Neural crest cell (in vitro differentiated cells): ENCODE measurements around the gene SDS. TPM values are rescaled to one million over a fixed set of nuclear protein-coding genes. Genes with fewer than 3 reads are reported as not detected.
A peak's percentile ranks its signal among the peaks of the same experiment; 100 is the strongest.

Source experiments
- DNase-seq: peaks from one replicate; pipeline ENCODE4 v3.0.0; 2021; ENCODE audit warnings: low read depth, mixed read lengths, low spot score
- H3K27ac Mint-ChIP-seq: one replicate; pipeline ENCODE4 v1.8.0; 2021; ENCODE audit warnings: mild to moderate bottlenecking, mixed read lengths; ENCODE audit not compliant: unreplicated experiment
- H3K27me3 Mint-ChIP-seq: 2 replicates; pipeline ENCODE4 v1.8.0; 2021; ENCODE audit warnings: low read depth, mild to moderate bottlenecking, mixed read lengths
- H3K36me3 Mint-ChIP-seq: 2 replicates; pipeline ENCODE4 v1.8.0; 2021; ENCODE audit warnings: low read depth, mild to moderate bottlenecking, mixed read lengths
- H3K4me1 Mint-ChIP-seq: 2 replicates; pipeline ENCODE4 v1.8.0; 2021; ENCODE audit warnings: mixed read lengths
- H3K4me3 Mint-ChIP-seq: one replicate; pipeline ENCODE4 v1.8.0; 2021; ENCODE audit warnings: mild to moderate bottlenecking, mixed read lengths
- H3K9me3 Mint-ChIP-seq: 2 replicates; pipeline ENCODE4 v1.8.0; 2021; ENCODE audit warnings: mixed read lengths
- total RNA-seq: library from RNA; stranded (reverse); gene quantifications from 2 replicates; pipeline ENCODE4 v1.2.1, GENCODE V29; 2021
- TF ChIP-seq, protein P1 (sequence below): fragments of 200-600 bp; sonication (generic); conservative IDR thresholded peaks from 2 replicates; pipeline ENCODE4 v1.5.0; 2021; ENCODE audit warnings: antibody characterized with exemption, mild to moderate bottlenecking

SDS gene
- total RNA-seq, 1 donor from 2014 or later, result not detected

DNA sequence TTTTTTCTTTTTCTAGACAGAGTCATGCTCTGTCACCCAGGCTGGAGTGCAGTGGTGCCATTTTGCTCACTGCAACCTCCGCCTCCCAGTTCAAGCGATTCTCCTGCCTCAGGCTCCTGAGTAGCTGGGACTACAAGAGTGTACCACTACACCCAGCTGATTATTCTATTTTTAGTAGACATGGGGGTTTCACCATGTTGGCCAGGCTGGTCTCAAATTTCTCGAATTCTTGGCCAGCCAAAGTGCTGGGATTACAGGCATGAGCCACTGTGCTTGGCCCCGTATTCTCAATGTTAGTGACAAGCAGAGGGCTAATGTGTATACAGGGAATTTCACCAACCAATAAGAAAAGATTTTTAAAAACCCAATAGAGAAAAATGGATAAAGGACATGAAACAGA is 36.9 kb downstream of the SDS start:
- no peak overlapping the region for H3K27ac Mint-ChIP-seq
- H3K36me3 Mint-ChIP-seq, result no peaks in the 10 kb centered on the region
- TF ChIP-seq, protein P1, sequence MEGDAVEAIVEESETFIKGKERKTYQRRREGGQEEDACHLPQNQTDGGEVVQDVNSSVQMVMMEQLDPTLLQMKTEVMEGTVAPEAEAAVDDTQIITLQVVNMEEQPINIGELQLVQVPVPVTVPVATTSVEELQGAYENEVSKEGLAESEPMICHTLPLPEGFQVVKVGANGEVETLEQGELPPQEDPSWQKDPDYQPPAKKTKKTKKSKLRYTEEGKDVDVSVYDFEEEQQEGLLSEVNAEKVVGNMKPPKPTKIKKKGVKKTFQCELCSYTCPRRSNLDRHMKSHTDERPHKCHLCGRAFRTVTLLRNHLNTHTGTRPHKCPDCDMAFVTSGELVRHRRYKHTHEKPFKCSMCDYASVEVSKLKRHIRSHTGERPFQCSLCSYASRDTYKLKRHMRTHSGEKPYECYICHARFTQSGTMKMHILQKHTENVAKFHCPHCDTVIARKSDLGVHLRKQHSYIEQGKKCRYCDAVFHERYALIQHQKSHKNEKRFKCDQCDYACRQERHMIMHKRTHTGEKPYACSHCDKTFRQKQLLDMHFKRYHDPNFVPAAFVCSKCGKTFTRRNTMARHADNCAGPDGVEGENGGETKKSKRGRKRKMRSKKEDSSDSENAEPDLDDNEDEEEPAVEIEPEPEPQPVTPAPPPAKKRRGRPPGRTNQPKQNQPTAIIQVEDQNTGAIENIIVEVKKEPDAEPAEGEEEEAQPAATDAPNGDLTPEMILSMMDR, result no peak
- H3K9me3 Mint-ChIP-seq, result no peaks in the 10 kb centered on the region
- no peaks in the 10 kb centered on the region for H3K4me1 Mint-ChIP-seq
- no peak overlapping the region for H3K4me3 Mint-ChIP-seq
- no peak for DNase-seq
- H3K27me3 Mint-ChIP-seq, result no peaks in the 10 kb centered on the region

DNA sequence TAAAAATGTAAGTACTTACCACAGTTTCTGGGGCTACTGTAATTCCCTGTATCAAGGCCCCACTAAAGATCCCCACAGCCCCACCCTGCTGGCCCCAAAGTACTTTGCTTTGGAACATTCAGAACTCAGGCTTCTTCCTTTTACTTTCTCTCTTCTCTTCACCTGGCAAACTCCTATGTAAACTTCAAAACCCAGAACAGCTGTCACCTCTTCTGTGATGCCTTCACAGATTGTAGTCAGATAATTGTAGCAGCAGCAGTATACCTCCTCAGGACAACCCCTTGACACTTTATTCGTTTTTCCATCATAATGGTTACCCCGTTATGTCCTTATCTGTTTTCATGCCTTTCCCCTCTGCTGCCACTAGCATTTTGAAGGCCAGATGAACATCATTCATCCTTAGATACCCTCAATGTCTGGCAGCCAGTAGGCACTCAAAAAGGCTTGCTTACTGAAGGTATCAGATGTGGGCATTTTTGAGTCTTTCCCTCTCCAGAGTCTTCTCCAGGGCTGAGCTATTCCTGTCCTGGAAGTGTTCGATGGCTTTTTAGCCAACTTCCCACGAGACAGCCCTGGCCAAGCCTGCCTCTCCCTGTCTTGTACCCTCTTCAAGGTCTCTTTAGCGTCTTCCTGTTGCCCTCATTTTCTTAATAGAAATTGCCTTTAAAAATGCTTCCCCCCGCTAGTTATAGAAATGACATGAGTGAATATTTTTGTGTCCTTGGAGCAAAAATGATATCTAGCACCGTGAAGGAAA is 37.9 kb downstream of the SDS start:
- Mint-ChIP-seq H3K36me3 (no peaks in the 10 kb centered on the region), H3K27ac (peak overlapping the region; percentile 7)

DNA sequence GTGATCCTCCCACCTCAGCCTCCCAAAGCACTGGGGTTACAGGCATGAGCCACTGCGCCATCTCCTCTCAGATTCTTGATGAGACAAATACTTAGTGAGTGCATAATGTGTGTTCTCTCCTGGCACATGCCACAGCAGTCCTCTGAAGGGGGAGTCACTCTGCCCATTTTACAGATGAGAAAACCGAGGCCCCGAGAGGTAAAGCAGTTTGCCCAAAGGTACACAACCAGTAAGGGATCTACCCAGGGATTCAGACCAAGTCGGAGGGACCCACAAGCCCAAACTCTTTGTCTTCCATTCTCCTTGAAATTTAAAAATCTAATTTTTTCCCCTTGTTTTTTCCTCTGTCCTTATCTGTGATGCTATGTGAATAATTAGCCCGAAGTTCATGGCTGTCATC is 39.0 kb downstream of the SDS start:
- no peak for DNase-seq
- TF ChIP-seq, protein P1, result no peak
- peaks cover 6% of the 10 kb centered on the region for H3K4me1 Mint-ChIP-seq
- H3K36me3 Mint-ChIP-seq, result no peaks in the 10 kb centered on the region
- no peak overlapping the region for H3K27ac Mint-ChIP-seq
- no peaks in the 10 kb centered on the region for H3K27me3 Mint-ChIP-seq
- H3K4me3 Mint-ChIP-seq, result no peak overlapping the region
- H3K9me3 Mint-ChIP-seq, result no peaks in the 10 kb centered on the region

More for the DNA sequence above, 37.9 kb downstream of the SDS start:
- Mint-ChIP-seq H3K4me1 (no peaks in the 10 kb centered on the region), H3K9me3 (no peaks in the 10 kb centered on the region), H3K4me3 (no peak overlapping the region), H3K27me3 (no peaks in the 10 kb centered on the region)
- TF ChIP-seq, protein P1, result no peak
- DNase-seq, result no peak

DNA sequence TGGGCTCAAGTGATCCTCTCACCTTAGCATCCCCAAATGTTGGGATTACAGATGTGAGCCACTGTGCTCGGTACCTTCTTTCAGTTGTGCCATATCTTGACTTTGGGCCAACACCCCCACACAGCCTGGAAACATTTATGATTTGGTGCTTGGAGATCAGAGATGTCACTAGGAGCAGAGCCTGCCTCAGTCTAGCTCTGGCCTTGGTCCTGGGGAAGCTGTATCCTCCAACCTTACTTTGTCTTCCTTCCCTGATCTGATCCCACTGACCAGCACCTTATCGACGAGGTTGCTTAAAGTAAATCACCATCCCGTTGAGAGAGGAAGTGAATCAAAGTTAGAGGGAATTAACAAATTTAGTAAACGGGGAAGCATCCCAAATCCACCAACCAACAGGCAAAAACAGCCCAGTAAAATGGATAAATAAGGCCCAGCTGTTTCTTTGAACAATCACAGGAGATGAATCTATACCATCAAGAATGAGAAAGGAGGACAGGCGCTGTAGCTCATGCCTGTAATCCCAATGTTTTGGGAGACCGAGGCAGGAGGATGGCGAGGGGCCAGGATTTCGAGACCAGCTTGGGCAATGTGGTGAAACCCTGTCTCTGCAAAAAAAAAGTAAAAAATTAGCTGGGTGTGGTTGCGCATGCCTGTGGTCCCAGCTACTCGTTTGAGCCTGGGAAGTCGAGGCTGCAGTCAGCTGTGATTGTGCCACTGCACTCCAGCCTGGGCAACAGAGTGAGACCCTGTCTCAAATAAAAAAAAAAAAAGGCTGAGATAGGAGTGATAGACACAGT is 41.9 kb downstream of the SDS start:
- Mint-ChIP-seq H3K27me3 (no peaks in the 10 kb centered on the region), H3K36me3 (no peaks in the 10 kb centered on the region), H3K4me1 (peaks cover 14% of the 10 kb centered on the region), H3K27ac (no peak overlapping the region), H3K4me3 (peak overlapping the region; percentile 5), H3K9me3 (no peaks in the 10 kb centered on the region)
- TF ChIP-seq, protein P1, result no peak
- no peak for DNase-seq

DNA sequence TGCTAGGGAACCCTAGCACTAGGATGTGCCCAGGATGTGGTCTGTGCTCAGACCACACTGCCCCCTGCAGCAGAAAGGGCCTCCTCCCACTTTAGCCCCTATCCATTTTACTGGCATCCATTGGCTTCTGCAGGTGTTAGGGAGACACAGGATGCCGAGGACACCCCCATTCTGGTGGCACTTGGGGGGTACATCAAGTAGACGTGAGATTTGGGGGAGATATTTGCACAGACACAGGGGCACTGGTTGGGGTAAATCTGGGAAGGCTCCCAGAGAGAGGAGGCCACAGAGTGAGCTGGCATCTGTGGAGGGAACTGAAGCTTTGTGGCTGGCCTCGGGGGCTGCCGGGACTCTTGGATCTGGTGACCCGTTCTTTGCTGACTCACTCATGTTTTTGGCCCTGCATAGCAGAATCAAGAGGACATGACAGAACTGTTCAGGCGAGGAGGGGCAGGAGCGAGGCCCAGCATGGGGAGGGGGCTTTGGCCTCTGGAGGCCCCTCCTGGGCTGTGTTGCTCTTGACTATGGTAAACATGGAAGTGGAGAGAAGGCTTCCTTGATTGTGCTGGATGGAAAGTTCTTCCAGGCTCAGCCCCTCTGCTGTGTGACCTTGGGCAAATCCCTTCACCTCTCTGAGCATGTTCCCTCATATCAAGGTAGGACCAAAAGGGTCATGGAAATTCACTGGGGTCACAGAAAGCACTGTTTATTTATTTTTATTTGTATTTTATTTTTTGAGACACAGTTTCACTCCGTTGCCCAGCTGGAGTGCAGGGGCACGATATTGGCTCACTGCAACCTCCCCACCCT is 43.5 kb downstream of the SDS start:
- H3K27ac Mint-ChIP-seq, result no peak overlapping the region
- TF ChIP-seq, protein P1, result peak; percentile 19
- H3K36me3 Mint-ChIP-seq, result no peaks in the 10 kb centered on the region
- peaks cover 14% of the 10 kb centered on the region for H3K4me1 Mint-ChIP-seq
- no peak for DNase-seq
- no peaks in the 10 kb centered on the region for H3K9me3 Mint-ChIP-seq
- H3K27me3 Mint-ChIP-seq, result no peaks in the 10 kb centered on the region
- peak overlapping the region; percentile 88 for H3K4me3 Mint-ChIP-seq
